Osteocyte (in vitro differentiated cells): ENCODE results near the gene RUBCN. TPM values are rescaled to one million over a fixed set of nuclear protein-coding genes. Genes with fewer than 3 reads are reported as not detected.
A peak's percentile ranks its signal among the peaks of the same experiment; 100 is the strongest.
"Not testable (repeated sequence)": the region's sequence is repeated elsewhere in the genome, so short reads cannot be mapped to it uniquely, and the experiment has no call there.

Experiments used
- DNase-seq: peaks from one replicate; pipeline ENCODE4 v3.0.0; 2021; ENCODE audit warnings: mixed read lengths; ENCODE audit not compliant: unreplicated experiment; ENCODE audit errors: extremely low spot score
- H3K27ac Mint-ChIP-seq: one replicate; pipeline ENCODE4 v1.8.0; 2021; ENCODE audit warnings: mild to moderate bottlenecking, mixed read lengths; ENCODE audit not compliant: unreplicated experiment
- H3K27me3 Mint-ChIP-seq: one replicate; pipeline ENCODE4 v1.8.0; 2021; ENCODE audit warnings: mixed read lengths; ENCODE audit not compliant: unreplicated experiment
- H3K36me3 Mint-ChIP-seq: one replicate; pipeline ENCODE4 v1.8.0; 2021; ENCODE audit warnings: mixed read lengths; ENCODE audit not compliant: unreplicated experiment
- H3K4me1 Mint-ChIP-seq: one replicate; pipeline ENCODE4 v1.8.0; 2021; ENCODE audit warnings: mixed read lengths; ENCODE audit not compliant: unreplicated experiment
- H3K4me3 Mint-ChIP-seq: one replicate; pipeline ENCODE4 v1.8.0; 2021; ENCODE audit warnings: mild to moderate bottlenecking, moderate library complexity, mixed read lengths; ENCODE audit not compliant: unreplicated experiment
- H3K9me3 Mint-ChIP-seq: one replicate; pipeline ENCODE4 v1.8.0; 2021; ENCODE audit warnings: mixed read lengths; ENCODE audit not compliant: unreplicated experiment
- CTCF ChIP-seq: fragments of 200-600 bp; sonication (generic); IDR thresholded peaks from 2 replicates; pipeline ENCODE4 v1.5.0; 2021; ENCODE audit warnings: antibody characterized with exemption, mild to moderate bottlenecking, moderate library complexity
- total RNA-seq: library from RNA; stranded (reverse); gene quantifications from 2 replicates; pipeline ENCODE4 v1.2.1, GENCODE V29; 2021

RUBCN gene
- total RNA-seq, 1 donor from 2014 or later = 30.3 TPM

GRCh38 chr3:197734667-197735318 lies 1.9 kb downstream of the RUBCN start:
- peaks cover 35% of the 10 kb centered on the region for H3K4me1 Mint-ChIP-seq
- no peaks in the 10 kb centered on the region for H3K9me3 Mint-ChIP-seq
- TF ChIP-seq CTCF = no peak
- peaks cover 3% of the 10 kb centered on the region for H3K36me3 Mint-ChIP-seq
- peak overlapping the region; percentile 40 for H3K27ac Mint-ChIP-seq
- peak overlapping the region; percentile 20 for H3K4me3 Mint-ChIP-seq
- no peaks in the 10 kb centered on the region for H3K27me3 Mint-ChIP-seq
- DNase-seq = no peak

- Mint-ChIP-seq H3K4me3 (no peak overlapping the region), H3K9me3 (no peaks in the 10 kb centered on the region), H3K36me3 (peaks cover 3% of the 10 kb centered on the region), H3K27me3 (no peaks in the 10 kb centered on the region), H3K27ac (no peak overlapping the region), H3K4me1 (peaks cover 33% of the 10 kb centered on the region)
- no peak for DNase-seq
- no peak for TF ChIP-seq CTCF
These were observed 3.7 kb downstream of the RUBCN start for GRCh38 chr3:197733042-197733441.

GRCh38 chr3:197731483-197731882 lies 5.2 kb downstream of the RUBCN start:
- not testable (repeated sequence) for H3K9me3 Mint-ChIP-seq, H3K27ac Mint-ChIP-seq, H3K27me3 Mint-ChIP-seq, H3K36me3 Mint-ChIP-seq, H3K4me3 Mint-ChIP-seq, DNase-seq
- peaks cover 24% of the 10 kb centered on the region for H3K4me1 Mint-ChIP-seq

GRCh38 chr3:197730770-197731169 lies 5.9 kb downstream of the RUBCN start:
- peak overlapping the region; percentile 45 for H3K27ac Mint-ChIP-seq
- H3K9me3 Mint-ChIP-seq, DNase-seq, H3K4me3 Mint-ChIP-seq, H3K27me3 Mint-ChIP-seq, H3K36me3 Mint-ChIP-seq: not testable (repeated sequence)
- peaks cover 20% of the 10 kb centered on the region for H3K4me1 Mint-ChIP-seq

- peaks cover 3% of the 10 kb centered on the region for H3K36me3 Mint-ChIP-seq
- DNase-seq = no peak
- H3K27me3 Mint-ChIP-seq = no peaks in the 10 kb centered on the region
- peak overlapping the region; percentile 91 for H3K27ac Mint-ChIP-seq
- H3K4me1 Mint-ChIP-seq = peaks cover 15% of the 10 kb centered on the region
- H3K4me3 Mint-ChIP-seq = no peak overlapping the region
- no peak for TF ChIP-seq CTCF
- no peaks in the 10 kb centered on the region for H3K9me3 Mint-ChIP-seq
These were observed 6.5 kb downstream of the RUBCN start for GRCh38 chr3:197730200-197730599.

GRCh38 chr3:197728487-197728886 lies 8.2 kb downstream of the RUBCN start:
- Mint-ChIP-seq H3K27me3 (no peaks in the 10 kb centered on the region), H3K9me3 (no peaks in the 10 kb centered on the region), H3K4me3 (no peak overlapping the region), H3K4me1 (peaks cover 8% of the 10 kb centered on the region), H3K27ac (peak overlapping the region; percentile 57), H3K36me3 (peaks cover 3% of the 10 kb centered on the region)
- no peak for TF ChIP-seq CTCF
- DNase-seq = no peak

GRCh38 chr3:197727878-197728277 lies 8.8 kb downstream of the RUBCN start:
- H3K4me1 Mint-ChIP-seq, H3K4me3 Mint-ChIP-seq, H3K36me3 Mint-ChIP-seq, H3K27me3 Mint-ChIP-seq, DNase-seq, H3K27ac Mint-ChIP-seq, H3K9me3 Mint-ChIP-seq: not testable (repeated sequence)
